Ectodermal cell (in vitro differentiated cells): ENCODE data around the gene ZNF578.
"Not testable (repeated sequence)": the region's sequence is repeated elsewhere in the genome, so short reads cannot be mapped to it uniquely, and the experiment has no call there.

Experiments
- H3K27ac ChIP-seq: 2 replicates; pipeline ENCODE4 v1.7.0; 2013; ENCODE audit warnings: mild to moderate bottlenecking, low read depth, low read length; ENCODE audit not compliant: insufficient read depth, poor library complexity, severe bottlenecking
- H3K27me3 ChIP-seq: 2 replicates; pipeline ENCODE4 v1.7.0; 2013; ENCODE audit warnings: mild to moderate bottlenecking, low read length; ENCODE audit not compliant: insufficient read depth, control insufficient read depth, poor library complexity, severe bottlenecking
- H3K36me3 ChIP-seq: one replicate; pipeline ENCODE4 v1.7.0; 2013; ENCODE audit warnings: low read length; ENCODE audit not compliant: control insufficient read depth, insufficient read depth
- H3K4me1 ChIP-seq: one replicate; pipeline ENCODE4 v1.7.0; 2013; ENCODE audit warnings: low read length; ENCODE audit not compliant: control insufficient read depth, insufficient read depth
- H3K4me3 ChIP-seq: 2 replicates; pipeline ENCODE4 v1.7.0; 2013; ENCODE audit warnings: low read depth, low read length, control low read depth; ENCODE audit not compliant: insufficient read depth
- H3K9me3 ChIP-seq: 2 replicates; pipeline ENCODE4 v1.7.0; 2013; ENCODE audit warnings: mild to moderate bottlenecking, low read length, moderate library complexity; ENCODE audit not compliant: control insufficient read depth
- WGBS, 2 experiments: methylation state at CpG; one replicate each; pipeline ENCODE4 v1.1.7; 2013; ENCODE audit warnings: missing lambda C conversion rate in 2 of 2; 5-methylcytosine and 5-hydroxymethylcytosine counted together

ZNF578 gene

DNA sequence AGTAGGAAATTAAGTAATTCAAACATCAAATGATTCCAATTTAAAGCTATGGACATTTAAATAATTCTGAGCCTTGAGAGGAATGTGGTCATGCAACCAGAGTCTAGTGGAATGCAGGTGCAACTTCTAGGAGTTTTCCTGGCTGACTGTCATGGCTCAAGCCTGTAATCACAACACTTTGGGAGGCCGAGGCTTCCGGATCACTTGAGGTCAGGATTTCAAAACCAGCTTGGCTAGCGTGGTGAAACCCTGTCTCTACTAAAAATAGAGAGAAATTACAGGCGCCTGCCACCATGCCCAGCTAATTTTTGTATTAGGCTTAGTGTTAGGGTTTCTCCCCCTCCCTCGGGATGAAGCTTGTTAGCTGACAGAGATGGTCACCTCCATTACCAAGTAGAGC, 80.5 kb downstream of the ZNF578 start:
- peaks cover 13% of the 10 kb centered on the region for H3K27me3 ChIP-seq
- no peak overlapping the region for H3K4me3 ChIP-seq
- H3K4me1 ChIP-seq = no peaks in the 10 kb centered on the region
- no peaks in the 10 kb centered on the region for H3K9me3 ChIP-seq
- no peak overlapping the region for H3K27ac ChIP-seq
- H3K36me3 ChIP-seq = no peaks in the 10 kb centered on the region
- WGBS, 2 experiments = 89 to 96% methylated on average over 5 of the region's 5 CpGs

DNA sequence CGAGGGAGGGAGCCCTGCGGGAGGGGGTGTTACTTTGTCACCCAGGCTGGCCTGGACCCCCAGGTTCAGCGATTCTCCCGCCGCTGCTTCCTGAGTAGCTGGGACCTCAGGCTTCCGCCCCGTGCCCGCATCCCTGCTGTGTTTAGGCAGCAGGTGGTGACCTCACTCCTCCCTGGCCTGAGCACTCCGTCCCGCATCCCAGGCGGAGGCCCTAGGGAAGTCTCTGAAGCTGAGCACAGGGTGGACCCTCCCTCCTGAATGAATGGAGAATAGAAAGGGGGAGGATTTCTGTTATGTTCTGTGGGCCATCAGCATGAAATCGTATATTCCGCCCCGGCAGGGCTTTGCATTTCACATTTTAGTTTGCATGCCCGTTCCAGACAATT, 82.0 kb downstream of the ZNF578 start:
- not testable (repeated sequence) for H3K9me3 ChIP-seq, H3K4me1 ChIP-seq, H3K27ac ChIP-seq, H3K36me3 ChIP-seq
- Histone ChIP-seq H3K4me3 (peak overlapping the region; percentile 45), H3K27me3 (peaks cover 13% of the 10 kb centered on the region)
- 0 to 5% methylated on average over 15 of the region's 15 CpGs for WGBS, 2 experiments

DNA sequence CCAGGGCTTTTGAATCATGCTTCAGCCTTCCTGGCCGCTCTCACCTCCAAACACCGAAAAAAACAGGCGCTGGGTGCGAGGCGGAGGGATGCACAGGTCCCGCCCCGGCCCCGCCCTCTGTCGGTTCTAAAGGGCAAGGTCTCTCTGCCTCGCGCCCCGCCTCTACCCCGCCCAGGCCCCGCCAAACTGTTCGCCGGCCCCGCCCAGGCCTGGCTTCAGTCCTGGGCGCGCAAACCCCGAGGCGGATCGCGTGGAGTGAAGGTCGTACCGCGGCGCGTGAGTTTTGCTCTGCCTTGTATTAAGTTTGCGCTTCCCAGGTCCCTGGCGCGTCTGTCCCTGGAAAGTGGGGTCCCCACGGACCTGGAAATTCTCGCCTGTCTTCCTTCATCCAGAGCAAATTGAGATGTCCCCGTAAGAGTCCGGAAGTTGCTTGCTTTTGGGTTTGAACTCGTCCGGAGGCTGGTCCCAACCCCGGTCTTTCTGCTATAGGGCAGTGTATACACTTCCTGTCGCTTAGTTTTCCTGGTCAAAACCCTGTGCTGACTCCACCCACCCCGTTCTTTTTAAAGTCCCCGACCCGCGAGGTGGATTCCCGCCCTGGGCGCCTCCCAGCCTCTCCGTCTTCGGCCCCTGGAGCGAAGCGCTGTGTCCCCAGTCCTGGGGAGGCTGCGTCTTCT, 82.6 kb downstream of the ZNF578 start:
- no peak overlapping the region for H3K27ac ChIP-seq
- H3K4me1 ChIP-seq = no peaks in the 10 kb centered on the region
- peaks cover 13% of the 10 kb centered on the region for H3K27me3 ChIP-seq
- no peaks in the 10 kb centered on the region for H3K36me3 ChIP-seq
- 1 to 2% methylated on average over 50 of the region's 50 CpGs for WGBS, 2 experiments
- peak overlapping the region; percentile 45 for H3K4me3 ChIP-seq
- H3K9me3 ChIP-seq = no peaks in the 10 kb centered on the region

DNA sequence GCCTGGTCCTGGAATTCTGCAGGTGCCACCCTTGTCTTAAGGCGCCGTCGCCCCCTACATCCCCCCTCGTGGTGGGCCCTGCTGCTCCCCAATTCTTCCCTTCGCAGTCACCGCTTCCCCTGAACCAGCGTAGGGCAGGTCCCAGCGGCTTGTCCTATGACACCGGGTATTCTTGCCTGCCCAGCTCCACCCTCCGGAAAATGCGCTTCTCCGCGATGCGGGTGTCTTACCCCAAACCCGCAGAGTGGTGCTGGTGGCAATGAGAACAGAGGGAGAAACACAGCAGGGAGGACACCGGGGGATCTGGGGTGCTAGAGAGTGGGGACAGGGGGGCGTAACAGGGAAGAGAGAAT, 83.1 kb downstream of the ZNF578 start:
- H3K4me3 ChIP-seq = peak overlapping the region; percentile 45
- H3K36me3 ChIP-seq = no peaks in the 10 kb centered on the region
- no peak overlapping the region for H3K27ac ChIP-seq
- H3K9me3 ChIP-seq = no peaks in the 10 kb centered on the region
- 4 to 5% methylated on average over 17 of the region's 17 CpGs for whole genome bisulfite sequencing, 2 experiments
- H3K27me3 ChIP-seq = peaks cover 13% of the 10 kb centered on the region
- H3K4me1 ChIP-seq = no peaks in the 10 kb centered on the region

DNA sequence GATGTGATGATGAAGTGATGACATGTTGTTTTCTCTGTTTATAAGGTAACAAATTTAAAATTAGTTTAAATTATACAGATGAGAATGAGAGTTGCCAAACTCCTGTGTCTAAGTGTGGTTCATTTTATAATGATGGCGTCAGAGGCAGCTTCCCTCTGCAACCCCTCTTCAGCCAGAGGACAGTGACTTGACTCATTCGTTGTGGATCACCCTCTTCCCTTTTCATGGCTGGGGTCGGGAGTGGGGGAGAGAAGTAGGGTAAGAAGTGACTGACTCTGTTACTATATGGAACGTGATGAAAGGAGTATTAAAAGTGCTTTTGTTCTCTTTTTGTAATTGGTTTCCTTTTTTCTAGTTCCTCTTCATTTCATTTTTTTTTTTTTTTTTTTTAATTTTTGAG, 85.5 kb downstream of the ZNF578 start:
- not testable (repeated sequence) for H3K4me1 ChIP-seq, H3K9me3 ChIP-seq
- 81% methylated on average over 4 of the region's 4 CpGs; no CpG with 5 or more reads in 1 of the 2 experiments for WGBS, 2 experiments

DNA sequence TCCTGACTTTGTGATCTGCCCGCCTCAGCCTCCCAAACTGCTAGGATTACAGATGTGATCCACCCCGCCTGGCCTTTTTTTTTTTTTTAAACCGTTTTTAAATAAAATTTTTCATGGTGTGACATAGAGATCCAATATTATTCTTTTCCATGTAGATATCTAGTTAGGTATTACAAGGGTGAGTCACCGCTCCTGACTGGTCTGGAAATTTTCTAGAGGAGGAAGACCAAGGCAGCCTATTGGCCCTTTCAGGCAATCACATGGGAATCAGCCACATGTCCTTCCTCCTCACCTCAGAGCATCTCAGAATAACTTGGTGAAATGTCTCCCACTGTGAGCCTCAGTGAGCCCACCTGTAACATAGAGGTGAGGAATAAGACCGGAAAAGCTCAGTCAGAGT, 87.8 kb downstream of the ZNF578 start:
- not testable (repeated sequence) for H3K27ac ChIP-seq, H3K36me3 ChIP-seq, H3K4me3 ChIP-seq, H3K4me1 ChIP-seq, H3K9me3 ChIP-seq
- peaks cover 12% of the 10 kb centered on the region for H3K27me3 ChIP-seq
- WGBS, 2 experiments = 94 to 95% methylated on average over 3 to 4 of the region's 5 CpGs

More for the DNA sequence above, 85.5 kb downstream of the ZNF578 start:
- not testable (repeated sequence) for H3K4me3 ChIP-seq, H3K36me3 ChIP-seq, H3K27ac ChIP-seq
- H3K27me3 ChIP-seq = peaks cover 13% of the 10 kb centered on the region

DNA sequence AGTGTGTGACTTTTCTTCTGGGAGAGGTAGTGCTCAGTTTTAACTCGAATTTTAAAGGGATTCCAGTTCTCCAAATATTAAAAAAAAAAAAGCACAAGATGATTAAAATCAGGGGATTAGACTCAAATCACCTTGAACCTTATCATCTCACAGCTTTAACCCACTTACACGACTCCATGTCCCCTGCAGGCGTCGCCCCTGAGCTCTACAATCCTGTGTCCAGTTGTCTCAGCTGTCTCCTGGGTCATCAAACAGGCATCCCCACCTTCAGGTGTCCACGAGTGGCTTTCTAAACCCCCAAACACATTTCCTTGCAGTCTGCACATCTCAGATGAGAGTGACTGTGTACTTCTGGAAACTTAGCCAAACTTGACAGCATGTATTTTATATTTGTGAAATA, 88.3 kb downstream of the ZNF578 start:
- no peak overlapping the region for H3K4me3 ChIP-seq
- H3K36me3 ChIP-seq = no peaks in the 10 kb centered on the region
- H3K4me1 ChIP-seq = no peaks in the 10 kb centered on the region
- H3K9me3 ChIP-seq = no peaks in the 10 kb centered on the region
- WGBS, 2 experiments = 89 to 92% methylated on average over 5 of the region's 5 CpGs
- peaks cover 8% of the 10 kb centered on the region for H3K27me3 ChIP-seq
- H3K27ac ChIP-seq = no peak overlapping the region

DNA sequence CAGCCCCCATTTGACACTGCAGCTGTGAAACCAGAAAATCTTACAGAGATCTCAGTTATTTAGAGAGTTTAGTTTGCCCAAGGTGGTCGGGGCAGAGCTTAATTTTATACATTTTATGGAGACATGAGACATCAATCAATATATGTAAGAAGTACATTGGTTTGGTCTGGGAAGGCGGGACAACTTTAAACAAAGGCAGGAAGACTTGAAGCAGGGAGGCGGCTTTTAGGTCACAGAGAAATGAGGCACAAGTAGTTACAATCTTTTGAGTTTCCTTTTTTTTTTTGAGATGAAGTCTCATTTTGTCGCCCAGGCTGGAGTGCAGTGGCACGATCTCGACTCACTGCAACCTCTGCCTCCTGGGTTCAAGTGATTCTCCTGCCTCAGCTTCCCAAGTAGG, 89.2 kb downstream of the ZNF578 start:
- H3K4me3 ChIP-seq, H3K9me3 ChIP-seq, H3K36me3 ChIP-seq, H3K4me1 ChIP-seq, H3K27me3 ChIP-seq, H3K27ac ChIP-seq: not testable (repeated sequence)
- 89 to 96% methylated on average over 5 to 6 of the region's 6 CpGs for WGBS, 2 experiments

DNA sequence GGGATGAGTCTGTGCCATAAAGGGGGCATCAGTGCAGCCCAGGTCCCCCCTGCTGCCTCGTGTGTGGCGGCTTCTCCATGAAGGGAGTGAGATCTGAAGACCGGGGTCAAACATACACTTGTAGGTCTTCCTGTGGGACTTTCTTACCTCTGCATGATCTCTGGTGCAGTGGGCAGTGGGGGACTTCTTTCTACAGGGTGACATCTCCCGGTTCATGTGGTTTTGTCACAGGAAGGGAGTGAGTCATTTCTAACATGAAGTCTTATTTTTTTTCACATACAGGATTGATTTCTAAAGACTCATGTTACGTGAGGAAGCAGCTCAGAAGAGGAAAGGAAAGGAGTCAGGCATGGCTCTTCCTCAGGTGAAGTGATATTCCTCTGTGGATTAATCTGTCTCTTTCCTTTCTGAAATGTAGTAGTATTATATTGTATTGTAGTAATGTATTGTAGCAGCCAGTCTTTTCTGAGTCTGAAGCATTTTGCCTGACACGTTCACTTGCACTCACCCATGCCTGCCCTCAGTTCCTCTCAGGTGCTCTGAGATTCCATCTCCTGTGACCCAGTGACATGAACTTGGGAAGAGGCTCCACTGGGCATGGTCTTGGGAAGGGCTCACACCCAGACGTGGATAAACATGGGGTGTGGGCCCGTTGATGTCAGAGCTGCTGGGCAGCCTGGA, 89.8 kb downstream of the ZNF578 start:
- no peaks in the 10 kb centered on the region for H3K9me3 ChIP-seq
- H3K36me3 ChIP-seq = no peaks in the 10 kb centered on the region

DNA sequence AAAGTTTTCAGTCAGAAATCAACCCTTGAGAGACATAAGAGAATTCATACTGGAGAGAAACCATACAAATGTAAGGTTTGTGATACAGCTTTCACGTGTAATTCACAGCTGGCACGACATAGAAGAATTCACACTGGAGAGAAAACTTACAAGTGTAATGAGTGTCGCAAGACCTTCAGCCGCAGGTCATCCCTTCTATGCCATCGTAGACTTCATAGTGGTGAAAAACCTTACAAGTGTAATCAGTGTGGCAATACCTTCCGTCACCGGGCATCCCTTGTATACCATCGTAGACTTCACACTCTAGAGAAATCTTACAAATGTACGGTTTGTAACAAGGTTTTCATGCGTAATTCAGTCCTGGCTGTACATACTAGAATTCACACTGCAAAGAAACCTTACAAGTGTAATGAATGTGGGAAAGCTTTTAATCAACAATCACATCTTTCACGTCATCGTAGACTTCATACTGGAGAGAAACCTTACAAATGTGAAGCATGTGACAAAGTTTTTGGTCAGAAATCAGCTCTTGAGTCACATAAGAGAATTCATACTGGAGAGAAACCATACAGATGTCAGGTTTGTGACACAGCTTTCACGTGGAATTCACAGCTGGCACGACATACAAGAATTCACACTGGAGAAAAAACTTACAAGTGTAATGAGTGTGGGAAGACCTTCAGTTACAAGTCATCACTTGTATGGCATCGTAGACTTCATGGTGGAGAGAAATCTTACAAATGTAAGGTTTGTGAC, 101.0 kb downstream of the ZNF578 start:
- H3K36me3 ChIP-seq = peaks cover 46% of the 10 kb centered on the region
- no peaks in the 10 kb centered on the region for H3K4me1 ChIP-seq
- no peak overlapping the region for H3K4me3 ChIP-seq
- H3K9me3 ChIP-seq = peaks cover 6% of the 10 kb centered on the region
- H3K27ac ChIP-seq = no peak overlapping the region
- 95 to 98% methylated on average over 15 of the region's 15 CpGs for WGBS, 2 experiments
- H3K27me3 ChIP-seq = no peaks in the 10 kb centered on the region

More for the DNA sequence above, 89.8 kb downstream of the ZNF578 start:
- no peaks in the 10 kb centered on the region for H3K27me3 ChIP-seq
- H3K4me3 ChIP-seq = no peak overlapping the region
- H3K4me1 ChIP-seq = no peaks in the 10 kb centered on the region
- no peak overlapping the region for H3K27ac ChIP-seq
- 95% methylated on average over 7 to 8 of the region's 8 CpGs for WGBS, 2 experiments
